Measurements from ENCODE around the gene IHH.

GRCh38 chr2:219056176-219056895 lies 4.4 kb downstream of the IHH start:
- TF ChIP-seq CTCF (IDR thresholded peaks at IDR 0.05), result no peak
- TF ChIP-seq EP300 (IDR thresholded peaks at IDR 0.05), result no peak

Measured in tibial nerve (tissue), 4 donors.